ENCODE measurements around the gene SHISA5.

DNA sequence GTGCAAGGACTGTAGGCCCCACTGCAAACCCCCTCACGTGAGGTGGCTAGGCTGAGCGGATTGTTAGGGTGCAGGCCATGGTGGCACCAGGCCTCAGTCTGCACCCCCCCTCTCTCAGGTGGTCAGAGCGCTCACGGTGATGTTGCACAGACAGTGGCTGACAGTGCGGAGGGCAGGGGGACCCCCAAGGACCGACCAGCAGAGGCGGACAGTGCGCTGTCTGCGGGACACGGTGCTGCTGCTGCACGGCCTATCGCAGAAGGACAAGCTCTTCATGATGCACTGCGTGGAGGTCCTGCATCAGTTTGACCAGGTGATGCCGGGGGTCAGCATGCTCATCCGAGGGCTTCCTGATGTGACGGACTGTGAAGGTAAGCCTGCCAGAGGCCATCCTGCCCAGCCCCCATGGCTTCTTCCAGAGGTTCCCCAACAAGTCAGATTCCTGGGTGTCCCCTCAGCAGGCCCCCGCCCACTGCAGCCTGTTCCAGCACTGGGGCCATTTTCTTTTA lies 39.2 kb downstream of the SHISA5 start:
- TF ChIP-seq, protein P1, sequence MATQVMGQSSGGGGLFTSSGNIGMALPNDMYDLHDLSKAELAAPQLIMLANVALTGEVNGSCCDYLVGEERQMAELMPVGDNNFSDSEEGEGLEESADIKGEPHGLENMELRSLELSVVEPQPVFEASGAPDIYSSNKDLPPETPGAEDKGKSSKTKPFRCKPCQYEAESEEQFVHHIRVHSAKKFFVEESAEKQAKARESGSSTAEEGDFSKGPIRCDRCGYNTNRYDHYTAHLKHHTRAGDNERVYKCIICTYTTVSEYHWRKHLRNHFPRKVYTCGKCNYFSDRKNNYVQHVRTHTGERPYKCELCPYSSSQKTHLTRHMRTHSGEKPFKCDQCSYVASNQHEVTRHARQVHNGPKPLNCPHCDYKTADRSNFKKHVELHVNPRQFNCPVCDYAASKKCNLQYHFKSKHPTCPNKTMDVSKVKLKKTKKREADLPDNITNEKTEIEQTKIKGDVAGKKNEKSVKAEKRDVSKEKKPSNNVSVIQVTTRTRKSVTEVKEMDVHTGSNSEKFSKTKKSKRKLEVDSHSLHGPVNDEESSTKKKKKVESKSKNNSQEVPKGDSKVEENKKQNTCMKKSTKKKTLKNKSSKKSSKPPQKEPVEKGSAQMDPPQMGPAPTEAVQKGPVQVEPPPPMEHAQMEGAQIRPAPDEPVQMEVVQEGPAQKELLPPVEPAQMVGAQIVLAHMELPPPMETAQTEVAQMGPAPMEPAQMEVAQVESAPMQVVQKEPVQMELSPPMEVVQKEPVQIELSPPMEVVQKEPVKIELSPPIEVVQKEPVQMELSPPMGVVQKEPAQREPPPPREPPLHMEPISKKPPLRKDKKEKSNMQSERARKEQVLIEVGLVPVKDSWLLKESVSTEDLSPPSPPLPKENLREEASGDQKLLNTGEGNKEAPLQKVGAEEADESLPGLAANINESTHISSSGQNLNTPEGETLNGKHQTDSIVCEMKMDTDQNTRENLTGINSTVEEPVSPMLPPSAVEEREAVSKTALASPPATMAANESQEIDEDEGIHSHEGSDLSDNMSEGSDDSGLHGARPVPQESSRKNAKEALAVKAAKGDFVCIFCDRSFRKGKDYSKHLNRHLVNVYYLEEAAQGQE (IDR thresholded peaks at IDR 0.05; ENCODE audit: insufficient replicate concordance, low read depth), result no peak
- TF ChIP-seq, protein P2, sequence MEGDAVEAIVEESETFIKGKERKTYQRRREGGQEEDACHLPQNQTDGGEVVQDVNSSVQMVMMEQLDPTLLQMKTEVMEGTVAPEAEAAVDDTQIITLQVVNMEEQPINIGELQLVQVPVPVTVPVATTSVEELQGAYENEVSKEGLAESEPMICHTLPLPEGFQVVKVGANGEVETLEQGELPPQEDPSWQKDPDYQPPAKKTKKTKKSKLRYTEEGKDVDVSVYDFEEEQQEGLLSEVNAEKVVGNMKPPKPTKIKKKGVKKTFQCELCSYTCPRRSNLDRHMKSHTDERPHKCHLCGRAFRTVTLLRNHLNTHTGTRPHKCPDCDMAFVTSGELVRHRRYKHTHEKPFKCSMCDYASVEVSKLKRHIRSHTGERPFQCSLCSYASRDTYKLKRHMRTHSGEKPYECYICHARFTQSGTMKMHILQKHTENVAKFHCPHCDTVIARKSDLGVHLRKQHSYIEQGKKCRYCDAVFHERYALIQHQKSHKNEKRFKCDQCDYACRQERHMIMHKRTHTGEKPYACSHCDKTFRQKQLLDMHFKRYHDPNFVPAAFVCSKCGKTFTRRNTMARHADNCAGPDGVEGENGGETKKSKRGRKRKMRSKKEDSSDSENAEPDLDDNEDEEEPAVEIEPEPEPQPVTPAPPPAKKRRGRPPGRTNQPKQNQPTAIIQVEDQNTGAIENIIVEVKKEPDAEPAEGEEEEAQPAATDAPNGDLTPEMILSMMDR (IDR thresholded peaks at IDR 0.05; ENCODE audit: insufficient read depth, low read length), result no peak
- no peak for TF ChIP-seq POLR2AphosphoS5 (IDR thresholded peaks at IDR 0.05; ENCODE audit: low read depth)
